OCI-LY7 (cell line): ENCODE measurements around the gene PLIN5.

Experiments used
- CTCF ChIP-seq: fragments of 200-600 bp; sonication (generic); conservative IDR thresholded peaks from 2 replicates; pipeline ENCODE4 v1.5.1; 2014; ENCODE audit warnings: mild to moderate bottlenecking, antibody characterized with exemption, low read length, moderate library complexity, mixed read lengths
- EZH2phosphoT487 ChIP-seq: fragments of 200-600 bp; sonication (generic); IDR thresholded peaks from 2 replicates; pipeline ENCODE4 v1.6.1; 2018; ENCODE audit warnings: low read depth, borderline replicate concordance, mild to moderate bottlenecking, mixed run types, antibody characterized with exemption, low read length, moderate library complexity, mixed read lengths

GRCh38 chr19:4553092-4553695 lies 18.2 kb upstream of the PLIN5 start:
- TF ChIP-seq CTCF = no peak
- TF ChIP-seq EZH2phosphoT487 = no peak
